Activated T-cell treated with anti-CD3 and anti-CD28 coated beads, Interleukin-2, amount 50 U/mL, for 72 hours (primary cell): ENCODE data around the gene SPAG17. TPM values are rescaled to one million over a fixed set of nuclear protein-coding genes. Genes with fewer than 3 reads are reported as not detected.

ENCODE experiments used
- ATAC-seq, 2 donors: fragments of 150-1000 bp; cut with Tn5 transposase; replicated peaks in 1 of 2; 2 replicates each; pipeline ENCODE4 v1.10.0; 2021; ENCODE audit warnings: moderate library complexity in 2 of 2, mild to moderate bottlenecking in 1 of 2
- DNase-seq, 2 donors: peaks; one replicate each; pipeline ENCODE4 v3.0.0; 2021 to 2022; ENCODE audit warnings: mixed read lengths in 1 of 2
- H3K27ac Mint-ChIP-seq: one replicate; pipeline ENCODE4 v1.8.0; 2022; ENCODE audit warnings: mild to moderate bottlenecking, moderate library complexity, mixed read lengths
- H3K27me3 Mint-ChIP-seq: one replicate; pipeline ENCODE4 v1.8.0; 2022; ENCODE audit warnings: low read depth, mixed read lengths
- H3K36me3 Mint-ChIP-seq, 2 donors: one replicate each; pipeline ENCODE4 v1.8.0; 2022; ENCODE audit warnings: mixed read lengths in 2 of 2, mild to moderate bottlenecking in 1 of 2; ENCODE audit not compliant: insufficient read depth in 2 of 2
- H3K4me1 Mint-ChIP-seq: one replicate; pipeline ENCODE4 v1.8.0; 2022; ENCODE audit warnings: low read depth, mixed read lengths
- H3K4me3 Mint-ChIP-seq, 2 donors: one replicate each; pipeline ENCODE4 v1.8.0; 2022; ENCODE audit warnings: mild to moderate bottlenecking in 2 of 2, mixed read lengths in 2 of 2, moderate library complexity in 2 of 2
- H3K9me3 Mint-ChIP-seq, 2 donors: one replicate each; pipeline ENCODE4 v1.8.0; 2022; ENCODE audit warnings: mixed read lengths in 2 of 2
- total RNA-seq, 2 donors: library from RNA; stranded (reverse); gene quantifications; one replicate each; pipeline ENCODE4 v1.2.3, GENCODE V29; 2022

The SPAG17 gene
- total RNA-seq, 2 donors from 2014 or later: not detected

DNA sequence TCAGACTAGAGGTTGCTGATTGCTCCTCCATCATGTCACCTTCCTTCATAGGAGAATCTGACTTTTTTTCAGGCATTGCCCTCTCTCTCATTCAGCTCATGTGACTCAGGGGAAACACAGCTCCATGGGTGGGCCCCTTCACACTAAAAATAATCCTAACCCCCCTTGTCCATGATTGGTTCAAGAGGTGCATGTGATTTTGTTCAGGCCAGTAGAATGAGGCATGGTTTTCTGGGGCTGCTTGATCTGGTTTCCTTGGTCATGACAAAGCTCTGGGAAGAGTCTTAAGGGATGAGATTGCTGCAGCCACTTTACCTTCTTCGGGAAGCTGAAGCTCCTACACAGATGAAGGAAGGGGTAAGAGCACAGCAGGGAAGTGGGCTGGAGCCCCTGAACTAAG lies 56.3 kb downstream of the SPAG17 start:
- no peak for ATAC-seq
- Mint-ChIP-seq H3K27ac (no peak overlapping the region), H3K4me3 (no peak overlapping the region), H3K9me3 (no peaks in the 10 kb centered on the region), H3K27me3 (no peaks in the 10 kb centered on the region), H3K36me3 (no peaks in the 10 kb centered on the region), H3K4me1 (no peaks in the 10 kb centered on the region)
- DNase-seq: no peak

DNA sequence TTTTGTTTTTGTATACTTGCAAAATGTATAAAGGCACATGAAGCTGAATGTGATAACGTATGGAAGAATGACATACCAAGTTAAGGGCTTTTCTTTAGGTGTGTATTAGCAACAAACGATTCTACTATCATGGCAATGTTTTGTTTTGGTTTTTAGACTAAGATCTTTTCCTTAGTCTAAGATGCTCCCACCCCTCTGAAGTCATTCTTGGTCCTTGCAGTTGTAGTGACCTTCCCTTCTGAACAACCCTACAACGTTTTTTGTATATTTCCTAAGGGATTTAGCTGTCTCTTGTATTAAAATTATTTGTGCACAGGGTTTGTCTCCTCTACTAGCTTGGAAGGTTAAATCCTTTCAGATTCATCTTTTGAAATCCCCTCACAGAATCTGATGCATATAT lies 61.0 kb downstream of the SPAG17 start:
- Mint-ChIP-seq H3K4me3 (no peak overlapping the region), H3K36me3 (no peaks in the 10 kb centered on the region), H3K9me3 (no peaks in the 10 kb centered on the region), H3K4me1 (no peaks in the 10 kb centered on the region), H3K27ac (no peak overlapping the region), H3K27me3 (no peaks in the 10 kb centered on the region)
- ATAC-seq: no peak
- DNase-seq: no peak

DNA sequence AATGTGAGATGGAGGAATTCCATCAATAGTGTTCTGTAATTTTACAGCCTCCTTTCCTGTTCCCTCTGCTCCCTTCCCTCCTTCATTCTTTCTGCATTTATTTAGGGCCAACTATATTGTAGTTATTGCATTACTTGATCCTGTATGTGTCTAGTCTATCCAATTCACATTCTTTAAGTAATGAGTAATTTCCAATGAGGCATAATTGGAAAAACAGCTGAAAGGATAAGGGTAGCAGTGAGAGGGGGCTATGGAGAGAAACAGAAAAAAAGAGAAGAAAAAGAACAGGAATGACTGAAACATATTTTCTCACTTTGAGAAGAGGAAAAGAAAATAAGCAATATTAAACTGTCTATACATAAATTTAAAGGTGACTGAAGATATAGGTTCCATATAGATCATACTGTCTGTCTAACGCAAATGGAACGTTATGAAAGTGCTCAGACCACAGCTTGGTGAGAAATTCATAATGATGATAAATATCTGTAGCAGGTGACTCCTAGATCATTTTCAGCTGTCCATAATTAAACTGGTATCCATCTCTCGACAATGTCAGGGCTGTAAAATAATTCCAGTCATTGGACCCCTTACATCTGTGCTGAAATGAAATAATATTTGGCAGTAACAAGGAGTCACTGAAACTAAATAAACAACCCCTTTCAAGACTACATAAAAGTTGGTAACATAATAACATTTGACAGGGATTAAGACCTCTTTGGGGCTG lies 61.8 kb downstream of the SPAG17 start:
- no peak for DNase-seq
- no peak for ATAC-seq
- Mint-ChIP-seq H3K4me3 (no peak overlapping the region), H3K4me1 (no peaks in the 10 kb centered on the region), H3K9me3 (no peaks in the 10 kb centered on the region), H3K27ac (no peak overlapping the region), H3K27me3 (no peaks in the 10 kb centered on the region), H3K36me3 (no peaks in the 10 kb centered on the region)

DNA sequence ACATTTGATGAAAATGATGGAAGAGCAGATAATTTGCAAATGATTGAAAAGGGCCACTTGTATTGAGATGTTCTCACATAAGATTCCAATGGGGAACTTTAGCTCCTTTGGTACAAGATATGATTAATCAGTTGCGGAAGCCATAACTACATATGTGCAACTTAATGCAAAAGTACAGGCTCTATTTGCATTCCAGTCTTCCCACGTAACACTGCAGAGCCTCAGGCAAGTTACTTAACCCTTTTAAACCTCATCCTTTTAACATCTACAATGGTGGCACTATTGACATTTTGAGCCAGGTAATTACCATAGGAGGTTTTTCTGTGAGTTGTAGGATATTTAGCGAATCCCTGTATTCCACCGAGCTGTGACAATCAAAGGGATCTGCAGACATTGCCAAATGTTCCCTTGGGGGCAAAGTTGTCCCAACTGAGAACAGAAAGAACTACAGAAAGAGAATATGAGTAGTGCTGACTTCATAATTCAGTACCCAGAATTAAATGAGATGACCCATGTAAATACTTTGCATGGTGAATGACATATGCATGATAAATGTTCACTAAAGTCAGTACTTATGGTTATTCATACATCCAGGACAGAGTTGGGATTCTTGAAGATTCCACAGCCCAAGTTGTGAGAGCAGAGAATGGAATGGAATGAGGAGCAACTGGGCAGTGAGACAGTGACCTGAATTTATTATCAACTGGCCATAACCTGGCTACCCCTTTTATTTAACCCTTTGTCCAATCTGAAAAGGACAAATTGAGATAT lies 62.6 kb downstream of the SPAG17 start:
- H3K36me3 Mint-ChIP-seq: no peaks in the 10 kb centered on the region
- no peaks in the 10 kb centered on the region for H3K27me3 Mint-ChIP-seq
- ATAC-seq (no peak), DNase-seq (no peak)
- H3K9me3 Mint-ChIP-seq: no peaks in the 10 kb centered on the region
- no peaks in the 10 kb centered on the region for H3K4me1 Mint-ChIP-seq
- no peak overlapping the region for H3K4me3 Mint-ChIP-seq
- no peak overlapping the region for H3K27ac Mint-ChIP-seq

DNA sequence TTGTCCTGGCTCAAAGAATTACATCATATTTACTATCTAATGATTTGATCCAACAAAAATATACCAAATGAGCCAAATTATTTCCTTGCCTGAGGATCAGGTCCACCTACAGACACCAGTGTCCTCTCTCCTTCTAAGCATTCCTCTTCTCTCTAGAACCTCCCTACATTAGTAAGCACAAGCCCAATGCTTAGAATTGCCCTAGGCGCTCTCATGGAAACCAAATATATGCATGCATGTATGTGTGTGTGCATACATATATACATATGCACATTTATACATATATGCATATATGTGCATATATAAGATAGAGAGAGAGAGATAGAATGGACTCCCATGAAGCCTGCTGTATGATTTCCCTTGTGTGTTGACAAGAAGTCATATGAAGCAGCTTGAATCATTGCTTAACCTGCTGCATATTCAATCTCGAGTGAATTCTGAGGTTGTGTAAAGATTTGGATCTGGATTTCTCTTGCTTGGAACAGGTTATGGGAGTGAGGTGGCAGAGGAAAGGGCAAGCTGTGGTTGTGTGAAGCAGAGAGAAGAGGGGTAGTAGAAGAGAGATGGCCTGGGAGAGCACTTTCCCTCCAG lies 66.1 kb downstream of the SPAG17 start:
- no peaks in the 10 kb centered on the region for H3K27me3 Mint-ChIP-seq
- no peak for DNase-seq
- ATAC-seq: no peak
- no peaks in the 10 kb centered on the region for H3K4me1 Mint-ChIP-seq
- no peak overlapping the region for H3K27ac Mint-ChIP-seq
- no peak overlapping the region for H3K4me3 Mint-ChIP-seq
- H3K9me3 Mint-ChIP-seq: no peaks in the 10 kb centered on the region
- H3K36me3 Mint-ChIP-seq: no peaks in the 10 kb centered on the region

DNA sequence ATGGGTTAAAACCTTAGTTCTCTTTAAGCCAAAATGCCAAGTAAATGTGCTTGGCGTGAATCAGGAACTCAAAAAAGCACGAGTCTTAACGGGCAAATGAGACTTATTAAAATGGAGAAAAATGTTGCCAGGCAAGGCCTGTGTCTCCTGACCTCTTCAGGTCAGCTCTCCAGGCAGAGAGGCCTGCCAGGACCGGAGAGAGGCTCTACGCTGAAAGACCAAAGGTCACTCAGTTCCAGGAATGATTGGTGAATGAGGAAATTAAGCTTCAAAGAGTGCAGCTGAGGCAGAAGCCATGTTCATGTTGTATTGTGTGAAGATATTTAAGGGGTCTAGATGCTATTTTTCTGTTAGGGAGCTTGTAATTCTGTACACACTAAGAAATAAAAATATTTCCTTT lies 66.6 kb downstream of the SPAG17 start:
- Mint-ChIP-seq H3K36me3 (no peaks in the 10 kb centered on the region), H3K27ac (no peak overlapping the region), H3K9me3 (no peaks in the 10 kb centered on the region), H3K27me3 (no peaks in the 10 kb centered on the region), H3K4me1 (no peaks in the 10 kb centered on the region), H3K4me3 (no peak overlapping the region)
- no peak for DNase-seq
- no peak for ATAC-seq

DNA sequence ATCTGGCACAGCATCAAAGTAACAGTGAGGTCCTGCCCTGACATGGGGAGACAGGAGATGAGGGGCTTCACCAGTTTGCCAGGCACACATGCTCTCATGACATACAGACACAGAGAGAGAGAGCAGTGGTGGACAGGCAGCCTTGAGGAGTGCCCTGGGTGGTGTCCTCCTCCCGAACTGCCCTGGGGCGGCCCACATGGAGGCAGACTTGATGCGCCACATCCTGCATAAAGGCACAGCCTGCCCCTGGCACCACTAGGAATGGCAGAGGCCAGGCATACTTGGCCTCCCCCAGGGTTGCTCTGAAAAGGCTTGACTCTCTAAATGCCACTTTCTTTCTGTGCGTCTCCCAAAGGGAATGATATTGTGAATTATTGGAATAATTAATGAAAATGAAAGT lies 67.5 kb downstream of the SPAG17 start:
- Mint-ChIP-seq H3K4me1 (no peaks in the 10 kb centered on the region), H3K27me3 (no peaks in the 10 kb centered on the region), H3K4me3 (no peak overlapping the region), H3K27ac (no peak overlapping the region), H3K9me3 (no peaks in the 10 kb centered on the region), H3K36me3 (no peaks in the 10 kb centered on the region)
- ATAC-seq: no peak
- no peak for DNase-seq

DNA sequence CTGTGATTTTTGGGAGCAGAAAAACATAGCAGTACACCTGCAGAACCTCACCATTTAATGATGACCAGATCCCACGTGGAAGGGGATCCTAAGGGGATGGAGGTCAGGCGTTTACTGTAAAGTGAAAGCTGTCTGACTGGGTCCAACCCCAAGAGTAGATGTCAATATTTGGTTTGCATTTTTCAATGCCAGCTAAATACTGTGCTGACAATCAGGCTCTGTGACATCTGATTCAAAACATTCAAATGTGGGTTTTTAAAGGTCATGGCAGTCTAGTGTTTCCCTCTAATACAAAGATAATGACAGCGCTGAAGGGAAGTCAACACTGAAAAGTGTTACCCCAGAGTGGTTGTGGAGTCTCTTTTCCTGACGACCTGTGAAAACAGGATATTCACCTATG lies 68.1 kb downstream of the SPAG17 start:
- Mint-ChIP-seq H3K27ac (no peak overlapping the region), H3K36me3 (no peaks in the 10 kb centered on the region), H3K27me3 (no peaks in the 10 kb centered on the region), H3K4me1 (no peaks in the 10 kb centered on the region), H3K4me3 (no peak overlapping the region), H3K9me3 (no peaks in the 10 kb centered on the region)
- ATAC-seq (no peak), DNase-seq (no peak)

DNA sequence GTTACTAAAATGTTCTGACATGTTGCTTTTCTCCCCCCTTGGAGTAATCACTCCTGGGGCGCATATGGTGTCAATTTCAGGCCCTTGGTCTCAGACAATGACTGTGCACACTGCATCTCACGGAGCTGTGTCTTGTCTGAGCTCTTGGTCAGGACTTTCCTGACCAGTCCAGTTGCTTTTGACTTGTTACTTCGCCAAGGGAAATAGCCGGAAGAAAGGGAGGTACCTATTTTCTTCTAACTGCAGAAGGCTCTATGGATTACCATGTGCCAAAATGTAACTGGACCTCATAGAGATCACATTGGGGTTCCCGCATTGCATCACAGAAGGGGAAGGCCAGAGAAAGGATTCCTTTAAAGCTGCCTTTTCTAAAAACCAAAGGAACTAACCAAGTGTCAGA lies 68.6 kb downstream of the SPAG17 start:
- Mint-ChIP-seq H3K4me1 (no peaks in the 10 kb centered on the region), H3K27ac (no peak overlapping the region), H3K27me3 (no peaks in the 10 kb centered on the region), H3K9me3 (no peaks in the 10 kb centered on the region), H3K4me3 (no peak overlapping the region), H3K36me3 (no peaks in the 10 kb centered on the region)
- ATAC-seq (no peak), DNase-seq (no peak)

DNA sequence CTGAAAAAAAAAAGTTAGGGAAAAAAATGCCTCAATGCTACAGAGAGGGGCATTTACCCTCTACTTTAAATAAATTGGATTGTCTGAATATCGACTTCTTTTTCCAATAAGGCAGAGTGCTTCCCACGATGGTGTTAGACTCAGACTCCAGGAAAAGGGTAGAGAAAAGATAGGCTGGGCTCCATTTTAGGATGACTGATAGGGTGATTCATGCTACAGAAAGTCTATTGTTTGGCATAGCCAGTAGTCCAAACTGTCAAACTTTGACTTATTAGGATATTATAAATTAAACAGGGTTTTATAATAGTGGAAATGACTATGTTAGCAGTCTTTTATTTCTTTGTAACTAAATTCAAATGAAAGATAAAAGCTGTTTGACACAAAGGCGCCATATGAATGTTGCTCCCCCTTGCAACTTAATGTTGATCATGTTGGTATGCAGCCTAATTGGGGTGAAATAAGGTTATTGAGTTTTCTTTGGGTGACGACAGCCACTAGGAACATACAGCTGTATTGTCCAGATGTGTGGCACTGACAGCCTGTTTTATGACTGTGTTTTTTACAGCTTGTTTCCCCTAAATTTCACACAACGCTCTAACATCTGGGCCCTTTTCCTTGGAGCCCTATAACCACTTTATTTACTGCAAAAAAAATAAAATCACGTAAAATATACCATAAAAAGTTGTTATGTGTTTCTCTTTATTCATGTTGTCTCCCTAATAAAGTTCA lies 69.3 kb downstream of the SPAG17 start:
- Mint-ChIP-seq H3K36me3 (no peaks in the 10 kb centered on the region), H3K4me3 (no peak overlapping the region), H3K9me3 (no peaks in the 10 kb centered on the region), H3K27me3 (no peaks in the 10 kb centered on the region), H3K4me1 (no peaks in the 10 kb centered on the region), H3K27ac (no peak overlapping the region)
- no peak for ATAC-seq
- no peak for DNase-seq

DNA sequence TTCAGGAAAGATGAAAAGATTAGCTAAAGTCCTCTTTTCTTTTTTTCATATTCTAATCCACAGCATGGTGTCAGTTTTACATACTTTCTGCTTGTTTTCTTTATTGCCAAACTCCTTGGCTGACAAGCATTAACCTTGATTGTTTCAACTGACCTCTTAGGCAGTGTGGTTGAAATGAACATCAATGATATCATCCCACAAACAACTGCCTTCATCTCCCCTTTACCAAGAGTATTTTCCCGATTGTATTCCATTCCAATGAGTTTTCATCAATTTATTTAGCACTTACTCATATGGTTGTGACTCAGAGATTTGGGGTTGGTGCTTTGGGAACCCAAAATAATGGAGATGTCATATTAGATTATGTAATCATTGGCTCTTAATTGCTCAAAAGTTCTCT lies 71.8 kb downstream of the SPAG17 start:
- H3K27ac Mint-ChIP-seq: no peak overlapping the region

DNA sequence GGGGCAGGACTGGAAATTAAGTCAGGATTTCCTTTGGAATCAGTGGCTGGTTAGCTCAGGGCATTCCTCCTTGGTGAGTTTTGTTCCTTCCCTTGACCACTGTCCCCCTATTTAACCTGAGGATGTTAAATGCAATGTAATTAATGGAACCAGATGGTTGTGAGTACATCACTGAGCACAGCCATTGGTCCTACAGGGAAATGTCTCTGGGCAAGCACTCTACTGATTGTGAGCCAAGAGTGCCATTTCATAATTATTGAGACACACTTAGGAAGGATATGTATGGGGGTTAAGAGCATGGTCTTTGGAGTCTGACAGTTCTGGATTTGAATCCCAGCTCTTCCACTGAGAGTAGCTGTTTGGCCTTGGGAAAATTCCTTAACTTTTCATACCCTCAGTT lies 74.4 kb downstream of the SPAG17 start:
- DNase-seq (no peak), ATAC-seq (no peak)
- Mint-ChIP-seq H3K27me3 (no peaks in the 10 kb centered on the region), H3K4me1 (no peaks in the 10 kb centered on the region), H3K9me3 (no peaks in the 10 kb centered on the region), H3K4me3 (no peak overlapping the region), H3K36me3 (no peaks in the 10 kb centered on the region), H3K27ac (no peak overlapping the region)

More for the DNA sequence above, 71.8 kb downstream of the SPAG17 start:
- Mint-ChIP-seq H3K36me3 (no peaks in the 10 kb centered on the region), H3K4me1 (no peaks in the 10 kb centered on the region), H3K27me3 (no peaks in the 10 kb centered on the region), H3K9me3 (no peaks in the 10 kb centered on the region), H3K4me3 (no peak overlapping the region)
- ATAC-seq (no peak), DNase-seq (no peak)

DNA sequence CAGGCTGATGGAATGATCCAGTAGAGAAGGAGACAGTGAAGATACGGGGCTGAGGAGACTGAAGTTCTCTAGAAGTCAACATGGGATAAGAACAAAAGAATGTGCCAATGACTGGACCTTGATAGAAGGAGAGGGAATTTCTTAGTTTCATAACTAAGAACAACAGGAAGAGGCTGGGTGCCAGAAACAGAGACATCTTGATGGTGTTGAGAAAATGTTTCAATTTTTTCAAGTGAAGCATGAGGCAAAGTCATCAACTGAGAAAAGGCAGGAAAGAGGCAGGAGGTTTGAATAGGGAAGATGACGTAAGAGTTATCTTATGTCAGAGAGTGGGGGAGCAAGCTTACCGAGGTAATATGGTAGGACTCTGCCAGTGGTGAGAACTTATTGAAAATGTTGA lies 80.1 kb downstream of the SPAG17 start:
- Mint-ChIP-seq H3K4me3 (no peak overlapping the region), H3K4me1 (no peaks in the 10 kb centered on the region), H3K27me3 (no peaks in the 10 kb centered on the region), H3K9me3 (no peaks in the 10 kb centered on the region), H3K36me3 (no peaks in the 10 kb centered on the region), H3K27ac (no peak overlapping the region)
- no peak for ATAC-seq
- no peak for DNase-seq
